Stimulated activated naive CD4-positive, alpha-beta T cell (primary cell): ENCODE results near the gene WDR38.

Experiments
- DNase-seq, 6 experiments: peaks; one replicate each; lab custom pipeline; 2025; lab: John Stamatoyannopoulos, UW

Gene WDR38

GRCh38 chr9:124858330-124859046 is 5.2 kb downstream of the WDR38 start:
- DNase-seq, result no peak

DNA sequence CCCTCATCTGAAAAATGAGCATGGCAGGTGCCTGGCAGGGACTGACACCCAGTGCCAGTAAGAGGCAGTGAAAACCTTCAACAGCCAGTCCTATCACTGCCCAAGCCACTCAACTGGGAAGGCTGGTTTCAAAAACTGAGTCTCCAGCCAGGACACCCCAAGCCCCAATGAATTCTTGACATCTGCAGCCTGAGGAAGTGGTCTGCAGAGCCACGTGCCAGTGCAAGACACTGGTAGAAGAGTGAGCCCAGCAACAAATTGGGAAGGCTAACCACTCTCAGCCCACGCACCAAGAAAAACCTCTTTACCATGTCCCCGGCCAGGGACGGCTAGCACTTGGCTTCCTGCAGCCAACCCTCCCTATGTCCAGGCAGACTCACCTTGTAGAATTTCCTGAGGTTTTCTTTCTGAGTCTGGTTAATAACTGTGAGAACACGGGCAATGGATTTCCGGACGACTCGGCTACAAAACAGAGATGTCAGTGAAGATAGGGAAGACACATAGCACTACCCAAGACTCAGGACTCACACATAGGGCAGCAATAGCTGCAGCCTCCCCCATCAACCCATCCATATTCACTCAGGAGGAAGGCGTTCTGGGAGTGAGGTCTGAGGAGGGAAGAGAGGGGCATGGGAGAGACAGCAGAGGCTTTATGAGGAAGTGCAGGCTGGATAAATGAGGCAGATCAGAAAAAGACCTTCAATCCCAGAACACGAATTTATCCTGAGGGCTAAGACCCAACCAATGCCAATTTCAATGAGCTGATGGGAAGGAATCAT is 6.7 kb downstream of the WDR38 start:
- DNase-seq, result no peak

GRCh38 chr9:124860582-124861341 is 7.5 kb downstream of the WDR38 start:
- peak in 2 of 6 experiments; percentile 42 to 44 for DNase-seq

- peak; percentile 89 to 95 (median 94) for DNase-seq
Observed at GRCh38 chr9:124861342-124862229, 8.3 kb downstream of the WDR38 start, which contains the start of the genes ARPC5L and RPL35. Gene ARPC5L, plus strand, starts transcription at chr9:124862130. Its CDS starts 7,161 bp downstream, at chr9:124869291. Gene RPL35, minus strand, starts transcription at chr9:124861957. Its CDS starts 45 bp downstream, at chr9:124861912.

DNA sequence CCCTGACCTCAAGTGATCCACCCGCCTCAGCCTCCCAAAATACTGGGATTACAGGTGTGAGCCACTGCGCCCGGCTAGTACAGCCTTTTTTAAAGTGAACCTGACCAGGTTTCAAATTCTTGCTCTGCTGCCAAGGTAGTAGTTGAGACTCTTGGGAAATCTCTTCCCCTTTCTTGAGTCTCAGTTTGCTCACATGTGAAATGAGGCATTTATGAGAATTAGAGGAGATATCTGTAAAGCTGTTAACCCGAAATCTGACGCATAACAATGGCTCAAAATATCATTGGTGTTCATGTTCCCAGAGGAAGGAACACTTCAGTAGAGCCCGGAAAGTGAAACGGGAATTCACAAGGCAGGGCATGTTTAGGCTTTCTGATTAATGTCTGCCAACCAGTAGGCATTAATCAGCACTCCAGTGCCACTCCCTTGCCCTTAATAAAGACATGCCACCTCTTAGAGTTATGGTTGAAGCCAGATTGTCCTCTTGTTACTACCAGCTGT is 10.2 kb downstream of the WDR38 start:
- DNase-seq, result no peak

DNA sequence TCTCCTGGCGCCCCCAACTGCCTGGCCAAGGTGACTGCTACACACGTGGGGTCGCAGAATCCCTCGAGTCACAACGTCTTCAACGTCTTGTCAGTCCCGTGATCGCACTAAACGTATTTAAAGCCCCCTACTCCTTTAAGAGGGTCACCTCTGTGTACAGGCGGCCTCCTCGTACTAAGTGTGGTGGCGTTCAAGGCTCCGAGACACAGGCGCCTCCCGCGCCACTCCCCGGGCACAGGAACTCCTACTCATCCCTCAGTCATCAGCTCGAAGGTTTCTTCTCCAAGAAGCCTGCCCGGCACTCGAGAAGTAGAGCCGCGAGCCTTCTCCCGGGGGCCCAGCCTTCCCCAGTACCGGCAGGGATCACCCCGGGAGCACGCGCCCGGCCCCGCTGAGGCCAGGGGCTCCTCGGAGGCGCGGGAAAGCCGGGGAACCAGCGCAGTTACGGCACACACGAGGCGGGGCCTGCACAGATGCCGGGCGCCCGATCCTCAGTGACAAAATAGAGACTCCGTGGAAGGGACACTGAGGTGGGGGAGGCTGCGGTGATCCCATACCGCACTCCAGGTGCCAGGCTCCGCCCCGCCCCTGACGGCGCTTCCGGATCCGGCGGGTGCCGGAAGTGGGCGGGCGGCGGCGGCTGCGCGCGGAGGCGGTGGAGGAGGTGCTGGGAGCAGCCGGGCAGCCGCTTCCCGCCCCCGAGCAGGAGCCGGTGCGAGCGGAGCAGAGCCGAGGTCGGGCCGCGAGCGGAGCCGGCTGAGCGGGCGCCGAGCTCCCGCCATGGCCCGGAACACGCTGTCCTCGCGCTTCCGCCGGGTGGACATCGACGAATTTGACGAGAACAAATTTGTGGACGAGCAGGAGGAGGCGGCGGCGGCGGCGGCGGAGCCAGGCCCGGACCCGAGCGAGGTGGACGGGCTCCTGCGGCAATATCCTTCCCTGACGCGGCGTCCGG is 15.5 kb downstream of the WDR38 start:
- DNase-seq, result peak; percentile 81 to 90 (median 82)

- DNase-seq, result peak in 5 of 6 experiments; percentile 31 to 65 (median 41)
Observed at GRCh38 chr9:124869466-124869985, 16.3 kb downstream of the WDR38 start.

DNA sequence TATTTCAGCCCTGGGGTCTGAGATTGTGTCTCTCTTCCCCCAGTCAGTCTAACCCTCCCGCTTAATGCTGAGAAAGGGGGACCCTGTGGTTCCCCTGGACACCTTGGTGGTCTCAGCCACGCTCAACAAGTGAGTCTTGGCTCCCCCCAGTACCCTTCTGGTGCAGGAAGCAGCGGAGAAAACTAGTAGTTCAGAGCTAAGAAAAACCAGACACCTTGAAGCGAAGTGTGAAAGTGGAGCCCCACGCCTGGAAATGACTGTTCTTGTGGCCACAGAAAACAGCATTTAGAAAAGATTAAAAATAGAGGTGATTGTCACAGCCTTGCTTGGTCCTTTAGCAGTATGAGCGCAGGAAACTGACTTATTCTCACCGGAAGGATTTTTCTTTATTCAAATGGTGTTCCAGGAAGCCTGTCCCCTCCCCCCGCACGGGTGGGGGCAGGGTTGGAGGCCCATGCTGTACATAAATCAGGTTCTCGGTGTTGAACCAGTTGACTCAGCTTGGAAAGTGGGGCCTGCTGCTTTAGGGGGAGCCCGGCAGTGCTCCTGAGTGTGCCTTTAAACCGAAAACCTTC is 16.8 kb downstream of the WDR38 start:
- peak; percentile 31 to 79 (median 62) for DNase-seq

GRCh38 chr9:124870723-124871122 is 17.5 kb downstream of the WDR38 start:
- DNase-seq, result no peak

DNA sequence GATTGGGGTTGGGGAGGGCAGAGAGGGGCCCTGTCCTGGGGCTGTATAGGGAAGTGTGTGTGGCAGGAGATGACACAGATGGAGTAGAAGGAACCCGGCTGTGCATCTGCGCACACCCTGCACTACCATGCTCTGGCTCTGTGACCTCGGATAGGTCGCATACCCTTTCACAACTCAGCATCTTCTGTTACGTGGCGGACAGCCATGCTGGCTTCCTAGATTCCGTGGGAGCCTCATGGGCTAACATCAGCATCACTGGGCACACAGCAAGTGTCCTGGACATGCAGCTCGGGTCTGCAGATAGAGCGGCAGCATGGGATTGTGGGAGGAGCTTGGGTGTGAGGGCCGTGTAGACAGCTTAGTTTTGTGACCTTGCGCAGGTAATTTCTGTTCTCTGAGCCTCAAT is 17.9 kb downstream of the WDR38 start:
- no peak for DNase-seq

DNA sequence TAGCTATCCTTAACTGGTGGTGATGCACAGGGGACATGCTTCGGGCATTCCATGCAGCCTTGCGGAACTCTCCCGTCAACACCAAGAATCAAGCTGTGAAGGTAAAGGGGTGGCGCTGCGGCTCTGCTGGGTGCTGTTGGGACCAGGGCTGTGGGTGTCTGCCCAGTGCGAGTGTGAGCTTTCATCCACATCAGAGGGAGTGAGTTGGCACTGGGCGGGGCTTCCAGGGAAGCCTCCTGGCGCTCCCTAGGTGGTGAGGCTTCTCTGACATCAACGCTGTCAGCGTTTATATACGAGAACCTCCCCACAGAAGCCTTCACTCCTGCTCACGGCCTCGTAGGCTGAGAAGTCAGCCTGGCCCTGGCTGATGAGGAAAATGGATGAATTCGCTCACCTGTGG is 20.4 kb downstream of the WDR38 start:
- no peak for DNase-seq

DNA sequence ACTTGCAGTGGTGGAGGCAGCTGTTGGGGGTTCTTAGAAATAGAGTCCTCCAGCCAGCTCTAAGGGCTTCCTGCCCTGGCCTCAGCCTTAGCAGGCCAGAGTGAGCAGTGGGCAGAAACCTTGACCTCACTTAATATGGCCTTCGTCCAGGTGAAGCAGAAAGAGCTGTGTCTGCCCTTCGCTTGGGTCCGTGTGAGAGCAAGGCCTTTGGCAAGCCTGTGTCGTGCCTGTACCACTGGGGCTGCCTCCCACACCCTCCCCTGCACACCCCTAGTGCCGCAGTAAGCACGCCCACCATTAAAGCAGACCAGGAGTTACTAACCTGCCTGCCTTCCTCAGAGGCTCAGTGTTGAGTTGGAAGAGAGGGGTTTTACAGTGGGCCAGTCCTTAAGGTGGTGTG is 22.2 kb downstream of the WDR38 start:
- no peak for DNase-seq

DNA sequence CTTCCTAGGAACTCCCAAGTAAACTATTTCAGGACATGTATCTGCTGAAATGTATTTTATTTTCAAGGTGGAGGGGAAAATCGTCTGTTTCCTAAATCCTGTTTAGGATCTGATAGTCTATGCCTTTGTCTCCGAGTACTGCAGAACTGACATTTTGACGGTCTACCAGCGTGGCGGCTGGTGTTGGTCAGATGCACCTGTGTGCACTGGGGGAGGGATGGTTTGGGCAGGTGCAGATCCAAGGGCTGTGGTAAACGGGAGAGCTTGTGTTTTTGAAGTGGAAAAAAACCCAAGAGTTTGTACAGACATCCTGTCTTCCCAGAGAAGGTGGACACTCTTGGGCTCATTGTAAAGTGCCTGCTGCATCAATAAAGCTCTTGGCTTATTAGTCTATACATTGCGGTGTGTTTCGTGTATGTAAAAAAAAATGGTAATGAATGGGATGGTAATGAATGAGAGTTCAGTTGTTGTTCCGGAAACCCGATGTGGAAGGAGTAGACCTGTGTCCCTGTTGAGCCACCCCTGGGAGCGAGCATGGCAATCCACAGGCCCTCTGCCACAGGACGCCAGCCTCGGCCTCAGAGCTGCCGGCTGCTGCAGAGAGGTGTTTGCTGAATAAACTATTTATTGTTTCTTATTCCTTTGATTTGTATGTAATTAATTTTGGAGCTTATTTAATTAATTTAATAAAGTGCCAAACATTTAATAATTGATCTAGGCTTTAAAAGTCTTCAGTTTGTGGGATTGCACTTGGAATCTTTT is 23.9 kb downstream of the WDR38 start:
- DNase-seq, result no peak

GRCh38 chr9:124878021-124878420 is 24.8 kb downstream of the WDR38 start:
- DNase-seq, result no peak

- no peak for DNase-seq
Observed at GRCh38 chr9:124878518-124878917, 25.3 kb downstream of the WDR38 start.

DNA sequence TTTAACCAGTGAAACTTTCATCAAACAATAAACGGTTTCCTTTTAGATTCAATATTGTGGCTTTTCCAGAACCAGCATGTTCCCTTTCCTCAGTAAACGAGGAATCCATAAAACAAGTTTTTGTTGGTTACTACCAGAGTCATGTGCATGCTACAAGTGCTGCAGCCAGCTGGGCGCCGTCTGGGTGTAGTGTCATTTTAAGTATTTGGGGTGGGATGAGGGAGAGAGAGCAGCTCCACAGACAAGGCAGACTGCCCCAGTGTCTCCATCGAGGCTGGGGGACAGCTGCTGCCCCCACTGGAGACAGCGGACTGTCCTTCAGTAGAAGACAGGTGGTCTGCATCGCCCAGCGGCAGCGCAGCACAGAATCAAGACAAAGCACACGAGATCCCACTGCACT is 26.0 kb downstream of the WDR38 start:
- no peak for DNase-seq

GRCh38 chr9:124880501-124880900 is 27.2 kb downstream of the WDR38 start:
- no peak for DNase-seq

GRCh38 chr9:124881138-124881743 is 28.0 kb downstream of the WDR38 start:
- no peak for DNase-seq
